Measurements from ENCODE around the gene NPC1L1.

The NPC1L1 gene

DNA sequence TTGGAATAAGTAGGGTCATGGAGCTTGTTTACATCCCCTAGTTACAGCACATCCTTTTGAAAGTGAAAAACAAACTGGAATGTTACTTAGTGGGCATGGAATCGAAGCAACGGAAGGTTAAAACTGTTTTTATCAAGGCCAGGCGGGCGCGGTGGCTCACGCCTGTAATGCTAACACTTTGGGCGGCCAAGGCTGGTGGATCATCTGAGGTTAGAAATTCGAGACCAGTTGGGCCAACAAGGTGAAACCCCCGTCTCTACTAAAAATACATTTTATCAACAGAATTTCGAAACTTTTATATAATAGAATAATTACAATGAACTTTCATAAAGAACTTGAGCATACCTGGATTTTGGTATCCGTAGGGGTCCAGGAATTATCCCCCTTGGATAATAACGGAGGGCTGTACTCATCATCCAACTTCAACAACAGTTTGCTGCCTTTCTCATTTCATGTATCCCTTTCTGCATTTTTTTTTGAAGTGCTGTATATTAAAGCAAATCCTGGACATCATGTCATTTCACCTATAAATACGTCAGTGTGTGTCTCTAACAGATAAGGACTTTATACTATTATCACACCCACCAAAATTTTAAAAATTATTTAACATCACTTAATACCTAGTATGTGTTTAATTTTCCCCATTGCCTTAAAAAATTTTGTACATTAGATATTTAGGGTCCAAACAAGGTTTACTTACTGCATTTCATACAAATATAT, 42.2 kb upstream of the NPC1L1 start:
- no peak for DNase-seq
- Histone ChIP-seq H3K4me1 (ENCODE audit: control insufficient read depth, insufficient read depth, low read depth, low read length) (peaks cover 11% of the 10 kb centered on the region), H3K27me3 (ENCODE audit: control insufficient read depth in 1 of 2, insufficient read depth in 1 of 2, low read length in 2 of 2) (no peaks in the 10 kb centered on the region), H3K18ac (ENCODE audit: low read depth in 1 of 2, low read length in 2 of 2) (no peak overlapping the region), H3K4me3 (ENCODE audit: insufficient read depth in 1 of 2, low read depth in 1 of 2, low read length in 2 of 2) (peak overlapping the region in 1 of 2 experiments; percentile 96), H2BK120ac (ENCODE audit: low read depth, low read length) (no peak overlapping the region), H2BK15ac (ENCODE audit: low read depth, poor library complexity, severe bottlenecking) (no peak overlapping the region), H3K4ac (ENCODE audit: low read depth in 1 of 2, low read length in 2 of 2) (no peak overlapping the region), H3K23ac (ENCODE audit: low read length in 2 of 2) (no peak overlapping the region), H3K9me3 (ENCODE audit: control insufficient read depth, low read length) (no peaks in the 10 kb centered on the region), H3K36me3 (ENCODE audit: control insufficient read depth in 1 of 2, insufficient read depth in 2 of 2, low read depth in 1 of 2, low read length in 2 of 2) (peaks cover 14 to 27% of the 10 kb centered on the region in 2 experiments), H3K9ac (ENCODE audit: low read length) (peak overlapping the region; percentile 99), H2AK5ac (ENCODE audit: low read length, severe bottlenecking) (peak overlapping the region; percentile 53), H3K4me2 (ENCODE audit: low read length, poor library complexity, severe bottlenecking) (peak overlapping the region; percentile 79), H4K8ac (ENCODE audit: low read length) (no peak overlapping the region), H3K79me1 (replicated peaks; ENCODE audit: low read length, poor library complexity, severe bottlenecking) (peaks cover 14% of the 10 kb centered on the region), H3K27ac (ENCODE audit: low read length, poor library complexity, severe bottlenecking) (no peak overlapping the region), H2BK5ac (ENCODE audit: low read depth, low read length, poor library complexity, severe bottlenecking) (no peak overlapping the region), H2BK12ac (ENCODE audit: low read length in 2 of 2) (no peak overlapping the region), H2AFZ (ENCODE audit: low read depth, low read length) (peak overlapping the region; percentile 64), H4K91ac (ENCODE audit: low read length) (no peak overlapping the region), H3K14ac (ENCODE audit: low read length in 2 of 2) (no peak overlapping the region)
- WGBS, result 95% methylated on average over 11 of the region's 13 CpGs

GRCh38 chr7:44581879-44582603, 40.9 kb upstream of the NPC1L1 start, which contains the start of gene TMED4:
Gene TMED4 (minus strand): TSS chr7:44582231. CDS start chr7:44582206, 25 bp downstream.
- Histone ChIP-seq H2BK5ac (ENCODE audit: low read depth, low read length, poor library complexity, severe bottlenecking) (no peak within 1 kb of the TSS), H3K4me1 (ENCODE audit: control insufficient read depth, insufficient read depth, low read depth, low read length) (peaks cover 11% of the 10 kb centered on the region), H3K23ac (ENCODE audit: low read length in 2 of 2) (peak within 1 kb of the TSS in 1 of 2 experiments; percentile 27), H3K4ac (ENCODE audit: low read depth in 1 of 2, low read length in 2 of 2) (peak within 1 kb of the TSS; percentile 78 to 88), H3K4me3 (ENCODE audit: insufficient read depth in 1 of 2, low read depth in 1 of 2, low read length in 2 of 2) (peak within 1 kb of the TSS; percentile 78 to 96), H3K4me2 (ENCODE audit: low read length, poor library complexity, severe bottlenecking) (peak within 1 kb of the TSS; percentile 79), H2BK12ac (ENCODE audit: low read length in 2 of 2) (no peak within 1 kb of the TSS), H4K91ac (ENCODE audit: low read length) (peak within 1 kb of the TSS; percentile 87), H3K79me1 (replicated peaks; ENCODE audit: low read length, poor library complexity, severe bottlenecking) (peaks cover 18% of the 10 kb centered on the region), H2BK120ac (ENCODE audit: low read depth, low read length) (peak within 1 kb of the TSS; percentile 6), H3K36me3 (ENCODE audit: control insufficient read depth in 1 of 2, insufficient read depth in 2 of 2, low read depth in 1 of 2, low read length in 2 of 2) (peaks cover 20 to 34% of the 10 kb centered on the region in 2 experiments), H3K27ac (ENCODE audit: low read length, poor library complexity, severe bottlenecking) (peak within 1 kb of the TSS; percentile 92), H3K27me3 (ENCODE audit: control insufficient read depth in 1 of 2, insufficient read depth in 1 of 2, low read length in 2 of 2) (no peaks in the 10 kb centered on the region), H4K8ac (ENCODE audit: low read length) (peak within 1 kb of the TSS; percentile 93), H3K18ac (ENCODE audit: low read depth in 1 of 2, low read length in 2 of 2) (peak within 1 kb of the TSS; percentile 69 to 93), H2AK5ac (ENCODE audit: low read length, severe bottlenecking) (peak within 1 kb of the TSS; percentile 74), H2AFZ (ENCODE audit: low read depth, low read length) (peak within 1 kb of the TSS; percentile 71), H3K9me3 (ENCODE audit: control insufficient read depth, low read length) (no peaks in the 10 kb centered on the region), H3K9ac (ENCODE audit: low read length) (peak within 1 kb of the TSS; percentile 99), H2BK15ac (ENCODE audit: low read depth, poor library complexity, severe bottlenecking) (peak within 1 kb of the TSS; percentile 54), H3K14ac (ENCODE audit: low read length in 2 of 2) (peak within 1 kb of the TSS in 1 of 2 experiments; percentile 91)
- under 1% methylated on average over 71 of the region's 71 CpGs for WGBS
- DNase-seq, result peak; percentile 98

DNA sequence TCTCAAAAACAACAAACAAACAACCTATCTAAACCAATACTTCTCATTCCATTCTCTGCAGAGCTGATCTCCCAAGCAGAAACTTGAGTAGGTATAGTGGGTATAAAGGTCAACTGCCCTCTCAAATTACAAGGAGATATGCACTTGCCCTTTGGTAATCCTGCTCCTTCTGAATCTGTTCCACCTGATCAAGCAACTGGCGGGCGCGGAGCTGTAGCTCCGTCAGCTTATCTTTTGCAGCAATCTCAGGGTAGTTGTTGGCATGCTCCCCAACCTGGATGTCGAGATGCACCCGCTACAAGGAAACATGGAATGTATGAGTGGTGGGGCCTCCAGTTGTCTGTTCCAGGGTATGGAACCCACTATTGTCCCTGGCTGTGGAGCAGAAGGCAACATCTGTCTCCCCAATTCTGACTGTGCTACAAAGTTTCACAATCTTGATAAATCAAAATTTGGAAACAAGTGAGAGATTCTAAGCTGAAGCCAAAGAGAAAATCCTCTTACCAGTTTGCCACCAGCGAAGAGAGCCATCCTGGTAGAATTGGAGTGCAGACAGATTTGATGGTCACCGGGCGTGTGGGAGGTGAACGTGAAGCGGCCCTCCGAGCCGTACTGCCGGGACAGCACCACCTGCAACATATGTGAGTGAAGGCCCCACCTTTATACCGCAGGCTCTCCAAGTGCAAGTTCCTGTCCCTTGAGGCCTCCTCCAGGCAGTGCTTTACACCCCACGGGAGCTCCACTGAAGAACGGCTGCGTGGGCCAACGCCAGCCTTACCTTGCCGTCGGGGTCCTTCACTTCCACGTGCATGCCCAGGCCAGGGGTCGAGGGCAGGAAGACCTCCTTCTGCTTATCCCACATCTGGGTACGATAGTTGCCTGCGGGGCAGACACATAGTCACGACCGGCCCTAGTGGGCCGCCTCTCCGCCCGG, 40.1 kb upstream of the NPC1L1 start:
- peak overlapping the region; percentile 71 for H2AFZ ChIP-seq (ENCODE audit: low read depth, low read length)
- peaks cover 11% of the 10 kb centered on the region for H3K4me1 ChIP-seq (ENCODE audit: control insufficient read depth, insufficient read depth, low read depth, low read length)
- no peak overlapping the region for H2BK5ac ChIP-seq (ENCODE audit: low read depth, low read length, poor library complexity, severe bottlenecking)
- H2AK5ac ChIP-seq (ENCODE audit: low read length, severe bottlenecking), result peak overlapping the region; percentile 74
- peak overlapping the region; percentile 69 for H3K4me2 ChIP-seq (ENCODE audit: low read length, poor library complexity, severe bottlenecking)
- DNase-seq, result no peak
- H3K27ac ChIP-seq (ENCODE audit: low read length, poor library complexity, severe bottlenecking), result no peak overlapping the region
- peak overlapping the region; percentile 92 for H3K9ac ChIP-seq (ENCODE audit: low read length)
- H3K23ac ChIP-seq (ENCODE audit: low read length in 2 of 2), result peak overlapping the region in 1 of 2 experiments; percentile 14
- H2BK12ac ChIP-seq (ENCODE audit: low read length in 2 of 2), result no peak overlapping the region
- peaks cover 21 to 42% of the 10 kb centered on the region in 2 experiments for H3K36me3 ChIP-seq (ENCODE audit: control insufficient read depth in 1 of 2, insufficient read depth in 2 of 2, low read depth in 1 of 2, low read length in 2 of 2)
- peak overlapping the region; percentile 4 to 88 for H3K4ac ChIP-seq (ENCODE audit: low read depth in 1 of 2, low read length in 2 of 2)
- peak overlapping the region; percentile 78 to 96 for H3K4me3 ChIP-seq (ENCODE audit: insufficient read depth in 1 of 2, low read depth in 1 of 2, low read length in 2 of 2)
- peak overlapping the region; percentile 69 to 86 for H3K18ac ChIP-seq (ENCODE audit: low read depth in 1 of 2, low read length in 2 of 2)
- no peaks in the 10 kb centered on the region for H3K27me3 ChIP-seq (ENCODE audit: control insufficient read depth in 1 of 2, insufficient read depth in 1 of 2, low read length in 2 of 2)
- peaks cover 19% of the 10 kb centered on the region for H3K79me1 ChIP-seq (replicated peaks; ENCODE audit: low read length, poor library complexity, severe bottlenecking)
- peak overlapping the region; percentile 6 for H2BK120ac ChIP-seq (ENCODE audit: low read depth, low read length)
- H2BK15ac ChIP-seq (ENCODE audit: low read depth, poor library complexity, severe bottlenecking), result no peak overlapping the region
- H3K14ac ChIP-seq (ENCODE audit: low read length in 2 of 2), result peak overlapping the region in 1 of 2 experiments; percentile 91
- H4K8ac ChIP-seq (ENCODE audit: low read length), result peak overlapping the region; percentile 81
- peak overlapping the region; percentile 87 for H4K91ac ChIP-seq (ENCODE audit: low read length)
- H3K9me3 ChIP-seq (ENCODE audit: control insufficient read depth, low read length), result no peaks in the 10 kb centered on the region
- WGBS, result 46% methylated on average over 29 of the region's 30 CpGs
